GM23338 (cell line): ENCODE data around the gene CFAP157. TPM values are rescaled to one million over a fixed set of nuclear protein-coding genes. Genes with fewer than 3 reads are reported as not detected.

ENCODE experiments used
- ATAC-seq: fragments of 200-7000 bp; cut with Tn5 transposase; 3 replicates; pipeline ENCODE4 v1.9.1; 2020
- DNase-seq: peaks from one replicate; pipeline ENCODE4 v3.0.0-alpha.2; 2015; ENCODE audit warnings: low spot score
- H2AFZ ChIP-seq: fragments of 200-600 bp; sonication (generic); 2 replicates; pipeline ENCODE4 v1.8.0; 2016; ENCODE audit warnings: antibody characterized with exemption, mild to moderate bottlenecking, moderate library complexity
- H3F3A ChIP-seq: fragments of 200-600 bp; sonication (generic); replicated peaks from 2 replicates; pipeline ENCODE4 v1.8.0; 2017; ENCODE audit warnings: antibody characterized with exemption, mixed run types, low read depth
- H3K27ac ChIP-seq: fragments of 200-600 bp; sonication (generic); 2 replicates; pipeline ENCODE4 v1.6.1; 2016; ENCODE audit warnings: low read depth
- H3K27me3 ChIP-seq: fragments of 200-600 bp; sonication (generic); 2 replicates; pipeline ENCODE4 v1.8.0; 2016; ENCODE audit warnings: mild to moderate bottlenecking, mixed run types, moderate library complexity; ENCODE audit not compliant: insufficient read depth
- H3K36me3 ChIP-seq: fragments of 200-600 bp; sonication (generic); 2 replicates; pipeline ENCODE4 v1.8.0; 2016; ENCODE audit warnings: mild to moderate bottlenecking; ENCODE audit not compliant: insufficient read depth
- H3K4me1 ChIP-seq: fragments of 200-600 bp; sonication (generic); 2 replicates; pipeline ENCODE4 v1.8.0; 2016; ENCODE audit warnings: mild to moderate bottlenecking, moderate library complexity; ENCODE audit not compliant: insufficient read depth
- H3K4me2 ChIP-seq: fragments of 200-600 bp; sonication (generic); 2 replicates; pipeline ENCODE4 v1.7.1; 2017; ENCODE audit warnings: mixed run types
- H3K4me3 ChIP-seq: fragments of 200-600 bp; sonication (generic); 2 replicates; pipeline ENCODE4 v1.6.1; 2016; ENCODE audit warnings: mixed run types
- H3K79me2 ChIP-seq: fragments of 200-600 bp; sonication (generic); replicated peaks from 2 replicates; pipeline ENCODE4 v1.8.0; 2017; ENCODE audit warnings: mild to moderate bottlenecking; ENCODE audit not compliant: insufficient read depth
- H3K9me2 ChIP-seq: fragments of 200-600 bp; sonication (generic); 2 replicates; pipeline ENCODE4 v1.8.0; 2017; ENCODE audit not compliant: insufficient read depth
- H4K20me1 ChIP-seq: fragments of 200-600 bp; sonication (generic); replicated peaks from 2 replicates; pipeline ENCODE4 v1.8.0; 2017; ENCODE audit warnings: mild to moderate bottlenecking; ENCODE audit not compliant: insufficient read depth
- H3K27ac Mint-ChIP-seq: 2 replicates; pipeline ENCODE4 v1.8.0; 2020; ENCODE audit warnings: inconsistent platforms, mild to moderate bottlenecking, moderate library complexity, mixed read lengths
- H3K27me3 Mint-ChIP-seq: 3 replicates; pipeline ENCODE4 v1.8.0; 2022; ENCODE audit warnings: low read depth, mild to moderate bottlenecking, moderate library complexity, mixed read lengths, inconsistent platforms; ENCODE audit not compliant: insufficient read depth, poor library complexity
- H3K36me3 Mint-ChIP-seq: 3 replicates; pipeline ENCODE4 v1.8.0; 2021; ENCODE audit warnings: low read depth, mild to moderate bottlenecking, inconsistent platforms, moderate library complexity, mixed read lengths
- H3K4me1 Mint-ChIP-seq: 3 replicates; pipeline ENCODE4 v1.8.0; 2020; ENCODE audit warnings: mild to moderate bottlenecking, inconsistent platforms, mixed read lengths
- H3K4me3 Mint-ChIP-seq: 3 replicates; pipeline ENCODE4 v1.8.0; 2021; ENCODE audit warnings: moderate library complexity, mild to moderate bottlenecking, inconsistent platforms, mixed read lengths
- H3K9me3 Mint-ChIP-seq: 3 replicates; pipeline ENCODE4 v1.8.0; 2020; ENCODE audit warnings: moderate library complexity, mild to moderate bottlenecking, inconsistent platforms, mixed read lengths
- CREB1 ChIP-seq: fragments of 250-450 bp; sonication (Bioruptor Pico); IDR thresholded peaks from 2 replicates; pipeline ENCODE4 v1.5.0; 2020; ENCODE audit warnings: low read depth, mild to moderate bottlenecking, moderate library complexity
- CTCF ChIP-seq, 2 experiments: fragments of 200-600 bp in 1 of 2; sonication (generic) in 1 of 2; conservative IDR thresholded peaks; 2 replicates each; pipeline versions ENCODE4 v1.5.1 to v1.6.1; 2016 to 2017; ENCODE audit warnings: antibody characterized with exemption in 2 of 2, low read depth in 2 of 2, mild to moderate bottlenecking in 2 of 2, moderate library complexity in 1 of 2
- JUNB ChIP-seq: IDR thresholded peaks from one replicate; pipeline ENCODE4 v1.6.1; 2016; ENCODE audit warnings: antibody characterized with exemption; ENCODE audit not compliant: unreplicated experiment
- NANOG ChIP-seq: IDR thresholded peaks from 2 replicates; pipeline ENCODE4 v1.6.1; 2016; ENCODE audit warnings: antibody characterized with exemption, borderline replicate concordance
- POLR2AphosphoS5 ChIP-seq: IDR thresholded peaks from 2 replicates; pipeline ENCODE4 v1.6.1; 2016; ENCODE audit warnings: antibody characterized with exemption, low read depth
- STAT1 ChIP-seq: IDR thresholded peaks from one replicate; pipeline ENCODE4 v1.6.1; 2016; ENCODE audit warnings: antibody characterized with exemption; ENCODE audit not compliant: unreplicated experiment
- ZNF114 ChIP-seq: fragments of 250-450 bp; sonication (Bioruptor Pico); IDR thresholded peaks from 2 replicates; pipeline ENCODE4 v1.5.0; 2020; ENCODE audit warnings: mild to moderate bottlenecking, moderate library complexity
- ZNF331 ChIP-seq: fragments of 250-450 bp; sonication (Bioruptor Pico); IDR thresholded peaks from 2 replicates; pipeline ENCODE4 v1.5.0; 2020; ENCODE audit warnings: low read depth, mild to moderate bottlenecking, moderate library complexity
- polyA plus RNA-seq: library from polyadenylated mRNA; unstranded; fragments of >200 nt; fragmentation: Nextera tagmentation; extraction: Ambion mirVana; gene quantifications from 2 replicates; pipeline ENCODE4 v1.2.1, GENCODE V29; 2016
- total RNA-seq: library from RNA; depleted of rRNA; stranded (reverse); fragments of >200 nt; shearing (Covaris generic); gene quantifications from 2 replicates; pipeline ENCODE4 v1.2.3, GENCODE V29; 2014
- TF ChIP-seq, protein P1 (sequence below): IDR thresholded peaks from 2 replicates; pipeline ENCODE4 v1.6.1; 2016; ENCODE audit warnings: antibody characterized with exemption

The CFAP157 gene
- total and polyA plus RNA-seq, 2 experiments from 2014 or later = 0.17 to 0.55 TPM

- H3K27me3 ChIP-seq = no peaks in the 10 kb centered on the region
- Mint-ChIP-seq H3K4me3 (no peak overlapping the region), H3K4me1 (no peaks in the 10 kb centered on the region), H3K36me3 (peaks cover 28% of the 10 kb centered on the region), H3K9me3 (no peaks in the 10 kb centered on the region), H3K27me3 (peaks cover 9% of the 10 kb centered on the region), H3K27ac (no peak overlapping the region)
- no peaks in the 10 kb centered on the region for H3K36me3 ChIP-seq
- 0 out of 2 replicates have a peak, but pooled peaks cover 3% of the 10 kb centered on the region for H4K20me1 ChIP-seq
- H3K27ac ChIP-seq = no peak overlapping the region
- ATAC-seq (no peak), DNase-seq (no peak)
- no peak overlapping the region for H3K4me3 ChIP-seq
- no peaks in the 10 kb centered on the region for H3K79me2 ChIP-seq
- no peaks in the 10 kb centered on the region for H3K4me1 ChIP-seq
- H2AFZ ChIP-seq = no peak overlapping the region
- no peak overlapping the region for H3K4me2 ChIP-seq
- TF ChIP-seq CTCF (conservative IDR thresholded peaks at IDR 0.05; ENCODE audit: low read depth in 2 of 2) = no peak
- no peak for TF ChIP-seq STAT1
- no peak for TF ChIP-seq POLR2AphosphoS5
- TF ChIP-seq CREB1 (CRISPR knock-in tag) = no peak
- peaks cover 3% of the 10 kb centered on the region; the same call in 1 of the 2 replicates for H3K9me2 ChIP-seq
- no peaks in the 10 kb centered on the region for H3F3A ChIP-seq
Measured at GRCh38 chr9:127690735-127691134, 16.1 kb upstream of the CFAP157 start.

GRCh38 chr9:127692071-127692470 is 14.7 kb upstream of the CFAP157 start:
- DNase-seq = no peak

More at GRCh38 chr9:127692071-127692470, 14.7 kb upstream of the CFAP157 start:
- H3K36me3 Mint-ChIP-seq = peaks cover 28% of the 10 kb centered on the region
- no peak overlapping the region for H2AFZ ChIP-seq
- H3K4me3 Mint-ChIP-seq = no peak overlapping the region
- H3K79me2 ChIP-seq = no peaks in the 10 kb centered on the region
- H3K9me2 ChIP-seq = peaks cover 3% of the 10 kb centered on the region; the same call in 1 of the 2 replicates
- no peaks in the 10 kb centered on the region for H3K36me3 ChIP-seq
- TF ChIP-seq ZNF114 = no peak
- TF ChIP-seq, protein P1, sequence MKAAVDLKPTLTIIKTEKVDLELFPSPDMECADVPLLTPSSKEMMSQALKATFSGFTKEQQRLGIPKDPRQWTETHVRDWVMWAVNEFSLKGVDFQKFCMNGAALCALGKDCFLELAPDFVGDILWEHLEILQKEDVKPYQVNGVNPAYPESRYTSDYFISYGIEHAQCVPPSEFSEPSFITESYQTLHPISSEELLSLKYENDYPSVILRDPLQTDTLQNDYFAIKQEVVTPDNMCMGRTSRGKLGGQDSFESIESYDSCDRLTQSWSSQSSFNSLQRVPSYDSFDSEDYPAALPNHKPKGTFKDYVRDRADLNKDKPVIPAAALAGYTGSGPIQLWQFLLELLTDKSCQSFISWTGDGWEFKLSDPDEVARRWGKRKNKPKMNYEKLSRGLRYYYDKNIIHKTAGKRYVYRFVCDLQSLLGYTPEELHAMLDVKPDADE = no peak
- TF ChIP-seq STAT1 = no peak
- TF ChIP-seq NANOG = no peak
- TF ChIP-seq CREB1 (CRISPR knock-in tag) = no peak
- no peak for TF ChIP-seq JUNB
- TF ChIP-seq ZNF331 (CRISPR knock-in tag) = no peak
- H3K27me3 ChIP-seq = no peaks in the 10 kb centered on the region
- no peak overlapping the region for H3K4me2 ChIP-seq
- H3K4me1 ChIP-seq = no peaks in the 10 kb centered on the region
- H3K4me3 ChIP-seq = no peak overlapping the region
- ATAC-seq = no peak
- no peaks in the 10 kb centered on the region for H3K4me1 Mint-ChIP-seq
- 0 out of 2 replicates have a peak, but pooled peaks cover 3% of the 10 kb centered on the region for H4K20me1 ChIP-seq
- no peaks in the 10 kb centered on the region for H3K9me3 Mint-ChIP-seq
- no peak overlapping the region for H3K27ac Mint-ChIP-seq
- H3K27me3 Mint-ChIP-seq = peaks cover 9% of the 10 kb centered on the region
- H3F3A ChIP-seq = no peaks in the 10 kb centered on the region; the same call in 1 of the 2 replicates
- no peak overlapping the region for H3K27ac ChIP-seq
